ENCODE data around the gene UCN2. TPM values are rescaled to one million over a fixed set of nuclear protein-coding genes. Genes with fewer than 3 reads are reported as not detected.

UCN2 gene
- total and polyA plus RNA-seq, 2 of the 8 experiments (the other 6 are each of a cell fraction or from before 2014, with no cell fraction given) = 0.14 TPM; not detected in 1

DNA sequence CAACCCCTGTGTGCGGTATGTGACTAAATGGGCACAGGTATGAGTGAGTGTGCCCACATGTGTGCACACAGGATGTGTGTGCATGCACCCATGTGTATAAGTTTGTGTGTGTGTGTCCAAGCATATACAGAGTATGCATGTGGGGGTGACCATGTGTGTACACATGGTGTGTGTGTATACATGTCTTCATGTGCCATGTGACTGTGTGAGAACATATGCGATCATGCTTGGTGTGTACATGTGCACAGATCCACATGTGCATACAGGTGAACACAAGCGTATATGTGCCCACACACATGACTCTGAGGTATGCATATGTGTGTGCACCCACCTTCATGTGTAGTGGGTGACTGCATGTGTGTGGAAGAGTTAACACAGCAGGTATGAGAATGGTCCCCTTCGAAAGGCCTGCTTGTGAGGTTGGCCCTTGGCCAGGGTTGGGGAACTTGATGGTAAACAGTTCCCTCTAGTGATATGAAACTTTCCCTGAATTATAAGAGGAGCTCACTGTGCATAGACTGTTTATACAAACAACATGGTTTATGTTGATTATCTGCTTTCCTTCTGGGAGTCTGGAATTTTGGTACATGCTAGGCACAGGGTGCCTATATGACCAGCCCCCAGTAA, 17.3 kb downstream of the UCN2 start:
- POLR2A ChIA-PET (ENCODE audit: partially characterized antibody) = interaction anchor here (1.2 to 1.4 kb wide), 2 partner anchors 83 to 106 kb away, joined by 3 to 5 read pairs; partner anchors contain the start of genes CCDC51 and TMA7
- Histone ChIP-seq H3K79me2 (ENCODE audit: control insufficient read depth in 1 of 2, insufficient read depth in 2 of 2, low read length in 2 of 2) (no peaks in the 10 kb centered on the region), H3K14ac (ENCODE audit: insufficient read length) (no peak overlapping the region), H2AFZ (ENCODE audit: low read length) (no peak overlapping the region), H3K56ac (replicated peaks; ENCODE audit: insufficient read length, low read depth, low read length) (no peak overlapping the region), H4K5ac (ENCODE audit: insufficient read length, low read depth, low read length) (no peak overlapping the region), H3K27me3 (replicated peaks in 1 of 4; ENCODE audit: control insufficient read depth in 3 of 4, extremely low read depth in 1 of 4, insufficient read depth in 3 of 4, low read length in 3 of 4) (no peaks in the 10 kb centered on the region), H3K9ac (replicated peaks in 1 of 4; ENCODE audit: extremely low read depth in 1 of 4, low read depth in 3 of 4, low read length in 3 of 4) (no peak overlapping the region), H3K36me3 (ENCODE audit: control insufficient read depth in 2 of 4, insufficient read depth in 4 of 4, low read length in 3 of 4) (peaks cover 2 to 24% (median 20%) of the 10 kb centered on the region in 4 experiments; a peak in 7 of 8 replicates), H3K4me3 (ENCODE audit: extremely low read depth in 1 of 4, insufficient read depth in 2 of 4, low read depth in 3 of 4, low read length in 4 of 4) (no peak overlapping the region), H2BK20ac (ENCODE audit: low read length) (no peak overlapping the region), H2BK12ac (ENCODE audit: low read depth, low read length) (no peak overlapping the region), H4K91ac (replicated peaks; ENCODE audit: insufficient read length, low read length) (no peak overlapping the region), H2BK15ac (ENCODE audit: low read length) (no peak overlapping the region), H3K18ac (ENCODE audit: extremely low read depth, low read length) (no peak overlapping the region), H3K4me1 (replicated peaks in 1 of 4; ENCODE audit: control insufficient read depth in 3 of 4, insufficient read depth in 4 of 4, low read length in 3 of 4) (no peaks in the 10 kb centered on the region; a peak in 2 of 7 replicates), H3K27ac (ENCODE audit: low read depth, low read length) (no peak overlapping the region), H2BK5ac (ENCODE audit: low read depth, low read length) (no peak overlapping the region), H4K8ac (ENCODE audit: extremely low read depth, insufficient read depth, low read length) (no peak overlapping the region), H4K20me1 (replicated peaks in 1 of 2; ENCODE audit: control insufficient read depth in 1 of 2, insufficient read depth in 2 of 2, low read length in 2 of 2) (peaks cover 0 to 5% of the 10 kb centered on the region in 2 experiments), H3K9me3 (ENCODE audit: insufficient read depth in 2 of 2, low read depth in 1 of 2, low read length in 1 of 2) (no peaks in the 10 kb centered on the region), H2BK120ac (replicated peaks; ENCODE audit: low read depth, low read length) (no peak overlapping the region), H3K23ac (ENCODE audit: insufficient read length) (no peak overlapping the region), H3K23me2 (ENCODE audit: low read depth, low read length) (no peaks in the 10 kb centered on the region), H3K79me1 (ENCODE audit: low read depth, low read length) (no peaks in the 10 kb centered on the region; the same call in 1 of the 2 replicates), H2AK5ac (ENCODE audit: low read depth, low read length) (no peak overlapping the region), H3K4ac (replicated peaks; ENCODE audit: insufficient read length, low read depth, low read length) (no peak overlapping the region), H3K4me2 (ENCODE audit: insufficient read depth in 1 of 2, low read depth in 2 of 2, low read length in 2 of 2) (no peak overlapping the region)
- CTCF ChIA-PET (ENCODE audit: partially characterized antibody) = interaction anchor here (0.6 to 5.4 kb wide), 3 partner anchors 14 to 71 kb away, joined by 3 to 46 read pairs (median 4); no protein-coding TSS in a partner anchor
- WGBS, 2 experiments (ENCODE audit: extremely low coverage in 1 of 2, insufficient coverage in 1 of 2, insufficient read length in 1 of 2, insufficient replicate concordance in 2 of 2, low coverage in 1 of 2, low lambda C conversion rate in 2 of 2, missing lambda C conversion rate in 1 of 2) = 97% methylated on average over 4 of the region's 4 CpGs; no CpG with 5 or more reads in 1 of the 2 experiments
- DNase-seq (ENCODE audit: low read depth in 1 of 2, low spot score in 2 of 2) (no peak), FAIRE-seq (no peak)
- no peak for TF ChIP-seq ZNF274 (IDR thresholded peaks at IDR 0.05; ENCODE audit: borderline replicate concordance, extremely low read depth, low read length)
- TF ChIP-seq GTF2F1 (IDR thresholded peaks at IDR 0.05; ENCODE audit: borderline replicate concordance, low read depth, low read length) = no peak
- TF ChIP-seq CTBP2 (IDR thresholded peaks at IDR 0.05; ENCODE audit: borderline replicate concordance, insufficient read depth, insufficient read length, low read length) = no peak
- TF ChIP-seq CHD2 (IDR thresholded peaks at IDR 0.05; ENCODE audit: low read length) = no peak
- TF ChIP-seq BRCA1 (IDR thresholded peaks at IDR 0.05; ENCODE audit: low read depth, low read length) = no peak
- no peak for TF ChIP-seq CBX8 (IDR thresholded peaks at IDR 0.05; ENCODE audit: borderline replicate concordance, low read depth, low read length)
- no peak for TF ChIP-seq SIX5 (IDR thresholded peaks at IDR 0.05; ENCODE audit: low read depth, low read length)
- no peak for TF ChIP-seq CEBPB (IDR thresholded peaks at IDR 0.05; ENCODE audit: low read depth, low read length)
- no peak for TF ChIP-seq ATF2 (IDR thresholded peaks at IDR 0.05; ENCODE audit: low read length)

All from H1 (cell line).